NCI-H1105 (cell line): ENCODE results near the gene PRDM16.

Source experiments
- DNase-seq: peaks from one replicate; lab custom pipeline; 2025; lab: John Stamatoyannopoulos, UW

PRDM16 gene

GRCh38 chr1:3304246-3304645, 235.2 kb downstream of the PRDM16 start:
- no peak for DNase-seq

- DNase-seq, result no peak
Observed at GRCh38 chr1:3304692-3305091, 235.7 kb downstream of the PRDM16 start.

- no peak for DNase-seq
Observed at GRCh38 chr1:3305156-3305555, 236.2 kb downstream of the PRDM16 start.

- no peak for DNase-seq
Observed at GRCh38 chr1:3306583-3307291, 237.7 kb downstream of the PRDM16 start.

GRCh38 chr1:3307359-3307758, 238.4 kb downstream of the PRDM16 start:
- no peak for DNase-seq

- no peak for DNase-seq
Observed at GRCh38 chr1:3308053-3308452, 239.1 kb downstream of the PRDM16 start.

- no peak for DNase-seq
Observed at GRCh38 chr1:3310718-3311400, 241.9 kb downstream of the PRDM16 start.

GRCh38 chr1:3311711-3312110, 242.7 kb downstream of the PRDM16 start:
- no peak for DNase-seq

GRCh38 chr1:3312310-3312897, 243.4 kb downstream of the PRDM16 start:
- DNase-seq, result no peak

GRCh38 chr1:3312898-3313575, 244.0 kb downstream of the PRDM16 start:
- no peak for DNase-seq

- no peak for DNase-seq
Observed at GRCh38 chr1:3313576-3313950, 244.6 kb downstream of the PRDM16 start.

- DNase-seq, result no peak
Observed at GRCh38 chr1:3314491-3315381, 245.7 kb downstream of the PRDM16 start.

GRCh38 chr1:3315399-3316339, 246.7 kb downstream of the PRDM16 start:
- no peak for DNase-seq

GRCh38 chr1:3316340-3316943, 247.4 kb downstream of the PRDM16 start:
- no peak for DNase-seq

GRCh38 chr1:3317456-3317855, 248.5 kb downstream of the PRDM16 start:
- DNase-seq, result no peak

GRCh38 chr1:3318329-3318728, 249.3 kb downstream of the PRDM16 start:
- DNase-seq, result no peak

GRCh38 chr1:3319874-3320245, 250.9 kb downstream of the PRDM16 start:
- DNase-seq, result peak; percentile 50

GRCh38 chr1:3320246-3321152, 251.5 kb downstream of the PRDM16 start:
- DNase-seq, result peak; percentile 77
